ENCODE data around the gene SEC24A. TPM values are rescaled to one million over a fixed set of nuclear protein-coding genes. Genes with fewer than 3 reads are reported as not detected.
A peak's percentile ranks its signal among the peaks of the same experiment; 100 is the strongest.

Gene SEC24A
- total RNA-seq, 1 experiment from 2014 or later: 16.2 TPM

- 0 out of 2 replicates have a peak, but pooled peaks cover 10% of the 10 kb centered on the region for H3F3A ChIP-seq (ENCODE audit: insufficient read depth, low read depth)
- H2AFZ ChIP-seq: peak overlapping the region; percentile 95
- H3K4me1 ChIP-seq (replicated peaks; ENCODE audit: insufficient read depth): peaks cover 14% of the 10 kb centered on the region
- POLR2A ChIA-PET (ENCODE audit: unreplicated experiment): no interaction called here
- peak overlapping the region; percentile 72 for H3K4me3 ChIP-seq
- TF ChIP-seq EZH2 (IDR thresholded peaks at IDR 0.05; ENCODE audit: low read depth): no peak
- TF ChIP-seq CTCF (conservative IDR thresholded peaks at IDR 0.05): peak; percentile 40; the same call in 1 of the 2 replicates
- no peaks in the 10 kb centered on the region for H3K9me3 ChIP-seq (ENCODE audit: insufficient read depth, low read depth)
- DNase-seq: peak; percentile 40 to 63
- H3K4me2 ChIP-seq: peak overlapping the region; percentile 82
- peak overlapping the region; percentile 38 for H3K27ac ChIP-seq
- 0 out of 2 replicates have a peak, but pooled peaks cover 10% of the 10 kb centered on the region for H3K36me3 ChIP-seq (ENCODE audit: low read depth)
- BruUV-seq (replicated peaks): TSS peak; percentile 45
- no peaks in the 10 kb centered on the region for H4K20me1 ChIP-seq (ENCODE audit: insufficient read depth)
- no peaks in the 10 kb centered on the region for H3K27me3 ChIP-seq (ENCODE audit: insufficient read depth, low read depth)
- no peaks in the 10 kb centered on the region for H3K9me2 ChIP-seq (ENCODE audit: insufficient read depth)
- intact Hi-C loops (cut with micrococcal nuclease; ENCODE audit: unreplicated experiment): loop anchor here (1.0 to 5.0 kb wide), 7 partner anchors 152 to 562 kb away; partner anchors contain the start of genes JADE2, PCBD2, SKP1 and UBE2B
- peaks cover 36% of the 10 kb centered on the region for H3K79me2 ChIP-seq (ENCODE audit: low read depth)
- CTCF ChIA-PET: interaction anchor here (0.6 to 1.0 kb wide), 6 partner anchors 19 to 435 kb away, joined by 3 to 8 read pairs (median 4); partner anchors contain the start of gene DDX46
Observed at GRCh38 chr5:134738963-134739661, 90.5 kb downstream of the SEC24A start.

- H3K9me3 ChIP-seq (ENCODE audit: insufficient read depth, low read depth): no peaks in the 10 kb centered on the region
- H3K4me2 ChIP-seq: no peak overlapping the region
- no peak overlapping the region for H3K4me3 ChIP-seq
- intact Hi-C loops (cut with micrococcal nuclease; ENCODE audit: unreplicated experiment): no loop called here
- no peak overlapping the region for H3K27ac ChIP-seq
- DNase-seq: no peak
- H2AFZ ChIP-seq: no peak overlapping the region
- no peaks in the 10 kb centered on the region for H4K20me1 ChIP-seq (ENCODE audit: insufficient read depth)
- H3F3A ChIP-seq (ENCODE audit: insufficient read depth, low read depth): 0 out of 2 replicates have a peak, but pooled peaks cover 10% of the 10 kb centered on the region
- no peaks in the 10 kb centered on the region for H3K27me3 ChIP-seq (ENCODE audit: insufficient read depth, low read depth)
- POLR2A ChIA-PET (ENCODE audit: unreplicated experiment): no interaction called here
- 0 out of 2 replicates have a peak, but pooled peaks cover 10% of the 10 kb centered on the region for H3K36me3 ChIP-seq (ENCODE audit: low read depth)
- H3K79me2 ChIP-seq (ENCODE audit: low read depth): peaks cover 36% of the 10 kb centered on the region
- no TSS peak for BruUV-seq (replicated peaks)
- TF ChIP-seq CTCF (conservative IDR thresholded peaks at IDR 0.05): no peak
- no peak for TF ChIP-seq EZH2 (IDR thresholded peaks at IDR 0.05; ENCODE audit: low read depth)
- H3K4me1 ChIP-seq (replicated peaks; ENCODE audit: insufficient read depth): peaks cover 14% of the 10 kb centered on the region
- H3K9me2 ChIP-seq (ENCODE audit: insufficient read depth): no peaks in the 10 kb centered on the region
- CTCF ChIA-PET: no interaction called here
Observed at GRCh38 chr5:134741052-134741451, 92.5 kb downstream of the SEC24A start.

GRCh38 chr5:134742134-134742533, 93.5 kb downstream of the SEC24A start:
- H3K4me1 ChIP-seq (replicated peaks; ENCODE audit: insufficient read depth): peaks cover 14% of the 10 kb centered on the region
- H3K27me3 ChIP-seq (ENCODE audit: insufficient read depth, low read depth): no peaks in the 10 kb centered on the region
- H3K79me2 ChIP-seq (ENCODE audit: low read depth): peaks cover 36% of the 10 kb centered on the region
- TF ChIP-seq CTCF (conservative IDR thresholded peaks at IDR 0.05): no peak
- TF ChIP-seq EZH2 (IDR thresholded peaks at IDR 0.05; ENCODE audit: low read depth): no peak
- H2AFZ ChIP-seq: no peak overlapping the region
- intact Hi-C loops (cut with micrococcal nuclease; ENCODE audit: unreplicated experiment): no loop called here
- H4K20me1 ChIP-seq (ENCODE audit: insufficient read depth): no peaks in the 10 kb centered on the region
- CTCF ChIA-PET: no interaction called here
- H3K4me3 ChIP-seq: no peak overlapping the region
- BruUV-seq (replicated peaks): no TSS peak
- H3K4me2 ChIP-seq: no peak overlapping the region
- 0 out of 2 replicates have a peak, but pooled peaks cover 10% of the 10 kb centered on the region for H3K36me3 ChIP-seq (ENCODE audit: low read depth)
- no peaks in the 10 kb centered on the region for H3K9me3 ChIP-seq (ENCODE audit: insufficient read depth, low read depth)
- POLR2A ChIA-PET (ENCODE audit: unreplicated experiment): no interaction called here
- H3F3A ChIP-seq (ENCODE audit: insufficient read depth, low read depth): 0 out of 2 replicates have a peak, but pooled peaks cover 10% of the 10 kb centered on the region
- no peaks in the 10 kb centered on the region for H3K9me2 ChIP-seq (ENCODE audit: insufficient read depth)
- DNase-seq: no peak
- no peak overlapping the region for H3K27ac ChIP-seq

All from PC-9 (cell line).